Activated B cell treated with CpG ODN at 0.5 μM for 24 hours (primary cell): Measurements from ENCODE around the gene KCNQ2. TPM values are rescaled to one million over a fixed set of nuclear protein-coding genes. Genes with fewer than 3 reads are reported as not detected.

ENCODE experiments used
- ATAC-seq: fragments of 200-7000 bp; cut with Tn5 transposase; one replicate; pipeline ENCODE4 v1.10.0; 2021; ENCODE audit warnings: low read depth, mild to moderate bottlenecking, moderate library complexity
- CTCF ChIA-PET: fragments of 350-600 bp; sonication (Branson Sonifier 250); formaldehyde crosslinking; loops from one replicate; lab custom pipeline; 2021; ENCODE audit warnings: antibody characterized with exemption; lab: Charles Lee
- POLR2A ChIA-PET: fragments of 350-600 bp; sonication (Branson Sonifier 250); formaldehyde crosslinking; loops from one replicate; lab custom pipeline; 2021; ENCODE audit warnings: antibody characterized with exemption; lab: Charles Lee
- DNase-seq: peaks from one replicate; pipeline ENCODE4 v3.0.0; 2022
- H3K27ac Mint-ChIP-seq: one replicate; pipeline ENCODE4 v1.8.0; 2020; ENCODE audit warnings: mixed read lengths
- H3K27me3 Mint-ChIP-seq: one replicate; pipeline ENCODE4 v1.8.0; 2021; ENCODE audit warnings: mixed read lengths
- H3K36me3 Mint-ChIP-seq: one replicate; pipeline ENCODE4 v1.8.0; 2021; ENCODE audit warnings: low read depth, mixed read lengths
- H3K4me1 Mint-ChIP-seq: one replicate; pipeline ENCODE4 v1.8.0; 2021; ENCODE audit warnings: mixed read lengths
- H3K4me3 Mint-ChIP-seq: one replicate; pipeline ENCODE4 v1.8.0; 2020; ENCODE audit warnings: mild to moderate bottlenecking, mixed read lengths
- H3K9me3 Mint-ChIP-seq: one replicate; pipeline ENCODE4 v1.8.0; 2020; ENCODE audit warnings: mixed read lengths
- CTCF ChIP-seq: fragments of 200-600 bp; IDR thresholded peaks from one replicate; pipeline ENCODE4 v1.8.0; 2022; ENCODE audit warnings: antibody characterized with exemption, mild to moderate bottlenecking
- intact Hi-C: fragments of 100-400 bp; cut with micrococcal nuclease; formaldehyde crosslinking; loops from one replicate; pipeline ENCODE4 v1.15.1; 2024
- total RNA-seq: library from RNA; stranded (reverse); gene quantifications from 2 replicates; pipeline ENCODE4 v1.2.3, GENCODE V29; 2022

The KCNQ2 gene
- total RNA-seq, 1 donor from 2014 or later: not detected

DNA sequence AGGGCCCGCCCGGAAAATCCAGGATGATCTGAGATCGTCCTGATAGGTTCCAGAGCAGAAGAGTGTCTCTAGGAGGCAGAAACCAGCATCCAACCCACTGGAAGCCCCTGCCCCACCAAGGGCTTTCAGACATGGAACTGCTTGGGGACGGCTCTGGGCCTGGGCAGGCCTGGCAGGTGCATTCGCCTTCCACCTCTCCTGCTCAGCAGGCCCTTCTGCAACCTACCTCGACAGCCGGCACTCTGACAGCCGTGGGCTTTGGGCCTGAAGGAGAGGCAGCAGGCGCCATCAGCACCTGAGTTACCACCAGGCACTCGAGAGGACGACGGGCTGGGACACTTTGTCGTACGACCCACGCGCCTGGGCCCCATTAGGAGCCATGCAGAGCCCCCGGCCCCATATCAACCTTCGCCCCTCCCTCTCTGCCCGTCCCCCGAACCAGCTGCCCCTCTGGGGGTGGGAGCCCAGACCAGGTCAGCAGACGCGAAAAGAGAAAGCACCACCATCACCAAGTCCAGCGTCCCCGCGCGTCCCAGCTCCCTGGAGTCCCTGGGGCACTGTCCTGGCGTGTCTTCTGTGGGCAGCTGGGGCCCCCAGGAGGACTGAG is 44.6 kb downstream of the KCNQ2 start:
- intact Hi-C loops: no loop called here
- TF ChIP-seq CTCF: no peak
- no peaks in the 10 kb centered on the region for H3K9me3 Mint-ChIP-seq
- H3K4me1 Mint-ChIP-seq: no peaks in the 10 kb centered on the region
- ATAC-seq: no peak
- H3K4me3 Mint-ChIP-seq: no peak overlapping the region
- POLR2A ChIA-PET: no interaction called here
- no peaks in the 10 kb centered on the region for H3K27me3 Mint-ChIP-seq
- DNase-seq: no peak
- CTCF ChIA-PET: no interaction called here
- no peak overlapping the region for H3K27ac Mint-ChIP-seq
- no peaks in the 10 kb centered on the region for H3K36me3 Mint-ChIP-seq

DNA sequence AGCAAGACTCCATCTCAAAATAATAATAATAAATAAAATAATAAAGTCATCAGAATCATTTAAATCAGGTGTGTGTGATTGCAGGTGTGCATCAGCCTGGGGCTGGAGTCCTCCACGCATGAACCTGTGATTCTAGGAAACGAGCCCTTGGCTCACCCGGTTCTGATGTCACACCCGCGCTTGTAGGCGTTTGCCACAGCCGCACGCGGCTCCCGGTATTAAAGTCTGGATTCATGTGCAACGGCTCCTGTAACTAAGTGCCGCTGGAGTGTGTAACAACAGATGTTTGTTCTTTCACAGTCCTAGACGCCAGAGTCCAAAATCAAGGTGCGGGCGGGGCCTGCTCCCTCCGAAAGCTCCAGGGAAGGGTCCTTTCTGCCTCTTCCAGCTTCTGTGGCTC is 45.2 kb downstream of the KCNQ2 start:
- no peak for TF ChIP-seq CTCF
- ChIA-PET CTCF (no interaction called here), POLR2A (no interaction called here)
- Mint-ChIP-seq H3K36me3 (no peaks in the 10 kb centered on the region), H3K4me3 (no peak overlapping the region), H3K27ac (no peak overlapping the region), H3K27me3 (no peaks in the 10 kb centered on the region), H3K9me3 (no peaks in the 10 kb centered on the region), H3K4me1 (no peaks in the 10 kb centered on the region)
- no peak for ATAC-seq
- DNase-seq: no peak
- intact Hi-C loops: no loop called here

GRCh38 chr20:63425846-63426485 is 46.5 kb downstream of the KCNQ2 start:
- Mint-ChIP-seq H3K4me3 (no peak overlapping the region), H3K27me3 (no peaks in the 10 kb centered on the region), H3K9me3 (no peaks in the 10 kb centered on the region), H3K4me1 (no peaks in the 10 kb centered on the region), H3K36me3 (no peaks in the 10 kb centered on the region), H3K27ac (no peak overlapping the region)
- ATAC-seq (no peak), DNase-seq (no peak)
- TF ChIP-seq CTCF: no peak
- ChIA-PET CTCF (no interaction called here), POLR2A (no interaction called here)
- intact Hi-C loops: no loop called here

GRCh38 chr20:63424613-63425012 is 47.8 kb downstream of the KCNQ2 start:
- intact Hi-C loops: no loop called here
- no peak for TF ChIP-seq CTCF
- Mint-ChIP-seq H3K4me3 (no peak overlapping the region), H3K4me1 (no peaks in the 10 kb centered on the region), H3K36me3 (no peaks in the 10 kb centered on the region), H3K27me3 (no peaks in the 10 kb centered on the region), H3K27ac (no peak overlapping the region), H3K9me3 (no peaks in the 10 kb centered on the region)
- ChIA-PET CTCF (no interaction called here), POLR2A (no interaction called here)
- DNase-seq (no peak), ATAC-seq (no peak)

DNA sequence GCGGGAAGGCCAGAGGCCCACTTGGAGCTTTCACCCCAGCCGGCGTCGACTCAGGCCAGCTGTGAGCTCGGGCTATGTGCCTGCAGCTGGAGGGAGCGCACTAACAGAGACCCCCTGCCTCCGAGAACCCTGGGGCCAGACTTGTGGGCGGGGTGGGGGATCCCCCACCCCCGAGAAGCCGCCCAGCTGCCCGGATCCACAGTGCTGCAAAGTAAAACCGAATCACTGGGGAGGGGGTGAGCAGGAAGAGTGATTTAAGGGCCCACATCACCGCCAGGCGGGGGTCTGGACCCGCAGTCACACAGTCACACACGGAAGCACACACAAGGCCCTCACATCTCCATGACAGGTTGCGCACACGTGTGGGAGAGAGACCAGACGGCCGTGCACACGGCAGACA is 48.7 kb downstream of the KCNQ2 start:
- Mint-ChIP-seq H3K27ac (no peak overlapping the region), H3K4me1 (no peaks in the 10 kb centered on the region), H3K9me3 (no peaks in the 10 kb centered on the region), H3K27me3 (no peaks in the 10 kb centered on the region), H3K36me3 (no peaks in the 10 kb centered on the region), H3K4me3 (no peak overlapping the region)
- intact Hi-C loops: no loop called here
- POLR2A ChIA-PET: no interaction called here
- no peak for TF ChIP-seq CTCF
- DNase-seq (no peak), ATAC-seq (no peak)
- CTCF ChIA-PET: no interaction called here
